HG03460 (cell line): ENCODE results near the gene RARRES2.

Experiments
- ATAC-seq: cut with Tn5 transposase; IDR thresholded peaks from one replicate; pipeline ENCODE4 v1.9.1; 2021; ENCODE audit not compliant: unreplicated experiment

RARRES2 gene

GRCh38 chr7:150377196-150377595, 35.8 kb upstream of the RARRES2 start:
- ATAC-seq = no peak

DNA sequence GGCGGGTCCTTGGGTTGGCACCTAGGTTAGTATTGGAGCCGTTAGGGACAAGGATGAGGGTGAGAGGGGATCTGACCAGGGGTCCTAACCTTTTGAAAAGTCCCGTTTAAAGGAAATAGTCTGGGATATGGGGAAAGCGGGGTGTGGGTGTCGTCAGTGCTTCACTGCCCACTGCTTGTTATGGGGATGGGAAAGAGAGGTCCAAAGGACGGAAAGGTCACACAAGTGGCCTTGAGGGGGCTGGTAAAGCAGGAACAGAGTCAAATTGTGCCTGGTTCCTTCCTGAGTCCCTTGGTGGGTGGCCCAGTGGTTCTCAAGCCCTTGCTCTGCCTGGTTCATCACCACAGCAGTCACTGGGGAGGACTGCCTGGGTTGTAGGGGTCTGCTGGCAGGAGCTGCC, 35.1 kb upstream of the RARRES2 start:
- no peak for ATAC-seq

- peak; percentile 12 for ATAC-seq
Measured at GRCh38 chr7:150375662-150376521, 34.5 kb upstream of the RARRES2 start.

GRCh38 chr7:150374472-150374871, 33.0 kb upstream of the RARRES2 start:
- no peak for ATAC-seq

GRCh38 chr7:150374026-150374425, 32.6 kb upstream of the RARRES2 start:
- ATAC-seq = no peak

GRCh38 chr7:150373049-150373801, 31.8 kb upstream of the RARRES2 start:
- ATAC-seq = no peak

GRCh38 chr7:150372271-150373048, 31.0 kb upstream of the RARRES2 start:
- ATAC-seq = no peak

DNA sequence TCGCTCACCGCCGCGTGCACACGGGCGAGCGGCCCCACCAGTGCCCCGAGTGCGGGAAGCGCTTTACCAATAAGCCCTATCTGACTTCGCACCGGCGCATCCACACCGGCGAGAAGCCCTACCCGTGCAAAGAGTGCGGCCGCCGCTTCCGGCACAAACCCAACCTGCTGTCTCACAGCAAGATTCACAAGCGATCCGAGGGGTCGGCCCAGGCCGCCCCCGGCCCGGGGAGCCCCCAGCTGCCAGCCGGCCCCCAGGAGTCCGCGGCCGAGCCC, 30.5 kb upstream of the RARRES2 start:
- no peak for ATAC-seq

GRCh38 chr7:150371131-150371995, 29.9 kb upstream of the RARRES2 start:
- ATAC-seq = no peak

GRCh38 chr7:150370612-150371071, 29.2 kb upstream of the RARRES2 start:
- no peak for ATAC-seq

DNA sequence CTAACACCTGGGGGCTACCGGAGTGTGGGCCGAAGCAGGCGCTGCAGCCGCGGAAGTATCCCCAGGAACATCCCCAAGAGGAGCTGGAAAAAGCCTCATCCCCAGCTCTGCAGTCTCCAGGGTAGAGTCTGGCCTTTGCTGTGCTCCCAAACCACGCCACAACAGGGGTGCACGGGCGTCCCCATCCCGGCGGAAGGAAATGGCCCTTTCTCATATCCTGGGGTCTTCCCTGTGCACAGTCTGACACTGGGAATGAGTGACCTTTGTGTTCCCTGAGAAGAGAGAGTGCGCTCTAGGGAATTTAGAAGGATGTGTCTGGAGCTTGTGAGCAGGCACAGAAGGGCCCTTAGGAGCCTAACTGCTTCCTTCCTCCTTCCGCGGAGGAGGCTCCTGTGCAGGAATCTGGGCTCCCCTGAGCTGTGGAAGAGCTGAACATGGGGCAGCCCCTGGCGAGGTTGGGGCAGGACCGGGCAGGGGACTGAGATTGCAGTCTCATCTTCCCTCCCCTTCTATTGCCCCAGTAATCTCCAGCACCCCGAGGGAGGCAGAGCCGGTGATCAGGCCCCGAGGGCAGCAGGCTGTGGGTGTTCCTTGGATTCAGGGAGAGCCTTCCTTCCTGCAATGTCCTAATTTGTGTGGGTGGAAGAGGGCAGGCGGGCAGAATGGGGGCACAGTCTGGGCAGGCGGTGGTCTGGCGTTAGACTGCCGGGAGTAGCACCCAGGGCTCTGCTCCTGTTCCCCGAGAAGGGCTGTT, 28.5 kb upstream of the RARRES2 start:
- no peak for ATAC-seq

DNA sequence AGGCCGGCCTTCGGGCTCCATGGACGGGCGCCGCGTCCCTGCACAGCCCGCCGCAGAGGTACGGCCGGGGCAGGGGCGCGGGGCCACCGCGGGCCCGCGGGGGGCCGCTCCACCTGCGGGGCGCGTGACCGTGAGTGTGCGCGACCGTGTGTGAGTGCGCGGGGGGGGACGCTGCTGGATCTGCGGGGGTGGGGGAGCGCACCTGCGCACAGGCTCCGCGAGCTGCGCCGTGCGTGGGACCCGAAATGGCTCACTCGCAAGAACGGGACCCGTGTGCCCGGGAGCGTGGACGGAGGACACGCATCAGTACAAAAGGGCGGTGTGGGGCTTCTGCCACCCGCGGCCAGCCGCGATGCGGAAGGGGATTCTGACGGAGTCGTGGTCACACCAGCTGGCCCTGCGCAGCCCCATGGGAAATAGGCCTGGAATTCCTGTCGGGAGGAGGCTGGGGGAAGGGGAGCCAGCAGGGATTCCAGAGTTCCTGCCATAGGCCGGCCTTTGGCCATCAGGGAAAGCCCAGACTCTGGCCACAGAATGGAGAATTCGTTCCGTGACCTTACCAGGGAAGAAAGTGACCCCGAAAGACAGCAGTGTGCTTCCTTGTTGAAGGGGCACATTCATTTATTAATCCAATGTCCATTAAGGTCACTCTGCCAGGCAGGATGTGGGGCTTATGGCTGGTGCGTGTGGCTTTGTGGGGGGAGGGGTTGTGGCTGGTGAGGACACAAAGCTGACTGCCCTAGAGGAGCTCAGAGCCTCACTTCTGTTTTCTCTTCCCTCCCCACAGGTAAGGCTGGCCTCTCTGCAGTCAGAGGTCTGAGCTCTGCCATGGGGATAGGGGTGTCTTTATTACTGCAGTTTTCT, 27.7 kb upstream of the RARRES2 start:
- ATAC-seq = peak; percentile 49

GRCh38 chr7:150368096-150368883, 26.9 kb upstream of the RARRES2 start, which contains the start of gene REPIN1:
REPIN1 (plus strand) TSS chr7:150368822; CDS start chr7:150369712, 890 bp downstream.
- peak; percentile 39 for ATAC-seq

DNA sequence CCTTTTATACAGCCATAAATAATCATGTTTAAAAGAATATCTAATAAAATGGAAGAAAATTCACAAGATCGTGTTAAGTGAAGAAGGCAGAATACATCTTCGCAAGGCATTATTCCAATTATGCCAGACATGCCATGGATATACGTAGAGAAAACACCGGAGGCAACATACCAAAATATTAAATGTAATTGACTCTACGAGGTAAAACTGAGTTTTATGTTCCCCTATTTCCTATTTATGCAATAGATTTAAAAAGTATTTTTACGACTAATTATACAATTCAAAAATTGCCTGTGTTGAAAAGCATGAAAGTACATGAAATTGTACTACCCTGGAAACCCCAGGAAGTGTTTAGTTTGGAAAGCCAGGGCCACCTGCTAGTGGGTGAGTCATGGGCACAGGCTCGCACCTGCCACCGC, 26.3 kb upstream of the RARRES2 start:
- peak; percentile 40 for ATAC-seq

DNA sequence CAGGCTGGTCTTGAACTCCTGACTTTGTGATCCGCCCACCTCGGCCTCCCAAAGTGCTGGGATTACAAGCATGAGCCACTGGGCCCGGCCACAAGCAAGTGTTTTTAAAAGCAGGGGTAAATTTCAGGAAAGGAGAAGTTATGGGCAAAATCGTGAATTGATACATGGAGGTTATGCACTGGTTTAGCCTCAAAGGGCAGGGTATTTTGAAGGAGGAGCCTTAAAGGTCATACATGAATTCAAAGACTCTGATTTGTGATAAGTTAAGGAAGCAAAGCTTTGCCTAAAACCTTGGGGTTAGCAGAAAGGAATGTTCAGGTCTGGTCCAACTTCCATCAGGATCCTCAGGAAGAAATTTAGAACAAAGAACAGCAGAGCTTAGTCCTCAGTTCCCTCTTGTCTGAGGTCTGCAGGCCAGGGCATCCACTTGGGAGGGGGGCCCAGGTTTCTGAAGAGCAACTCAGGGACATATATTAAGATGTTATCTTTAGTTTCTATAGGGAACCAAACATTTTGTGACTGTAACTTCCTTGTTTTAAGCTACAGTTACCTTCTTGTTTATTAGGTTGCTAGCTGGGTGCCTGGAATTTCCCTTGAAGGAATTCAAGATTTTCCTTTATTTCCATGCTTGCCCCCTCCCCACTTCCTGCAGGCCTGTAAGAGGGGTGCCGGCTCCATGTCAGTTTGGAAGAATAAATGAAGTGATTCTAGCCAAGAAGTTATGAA, 24.4 kb upstream of the RARRES2 start:
- ATAC-seq = no peak

GRCh38 chr7:150365194-150365593, 23.8 kb upstream of the RARRES2 start:
- ATAC-seq = no peak

- ATAC-seq = no peak
Measured at GRCh38 chr7:150363872-150364271, 22.4 kb upstream of the RARRES2 start.
